GM19035 (cell line): ENCODE measurements around the gene SNX30.
A peak's percentile ranks its signal among the peaks of the same experiment; 100 is the strongest.

Source experiments
- ATAC-seq: cut with Tn5 transposase; IDR thresholded peaks from one replicate; pipeline ENCODE4 v1.9.1; 2021; ENCODE audit not compliant: unreplicated experiment

The SNX30 gene

DNA sequence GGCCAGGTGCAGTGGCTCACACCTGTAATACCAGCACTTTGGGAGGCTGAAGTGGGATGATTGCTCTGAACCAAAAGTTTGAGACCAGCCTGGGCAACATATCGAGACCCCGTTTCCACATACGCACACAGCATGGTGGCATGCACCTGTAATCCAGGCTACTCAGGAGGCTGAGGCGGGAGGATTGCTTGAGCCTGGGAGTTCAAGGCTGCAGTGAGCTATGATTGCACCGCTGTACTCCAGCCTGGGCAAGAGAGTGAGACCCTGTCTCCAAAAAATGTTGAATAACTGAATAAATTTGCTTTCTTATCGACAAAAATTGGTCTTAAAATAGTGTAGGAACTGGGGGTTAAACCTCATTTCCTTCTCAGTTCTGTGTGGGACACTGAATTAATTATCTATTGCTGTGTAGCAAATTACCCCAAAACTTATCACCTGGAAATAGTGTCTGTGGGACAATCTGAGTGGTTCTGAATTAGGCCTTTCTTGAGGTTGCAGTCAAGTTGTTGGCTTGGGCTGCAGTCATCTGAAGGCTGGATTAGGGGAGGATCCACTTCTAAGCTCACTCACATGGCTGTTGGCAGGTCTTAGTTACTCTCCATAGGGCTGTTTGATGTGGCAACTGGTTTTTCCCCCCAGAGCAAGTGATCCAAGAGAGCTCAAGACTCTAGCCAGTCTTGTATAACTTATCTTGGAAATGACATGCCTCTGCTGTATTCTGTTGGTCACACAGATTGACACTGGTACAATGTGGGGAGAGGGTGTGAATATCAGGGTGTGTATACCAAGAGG, 2.0 kb downstream of the SNX30 start:
- ATAC-seq, result no peak

- no peak for ATAC-seq
Observed at GRCh38 chr9:112753725-112754124, 3.2 kb downstream of the SNX30 start.

GRCh38 chr9:112754578-112754977, 4.0 kb downstream of the SNX30 start:
- no peak for ATAC-seq

DNA sequence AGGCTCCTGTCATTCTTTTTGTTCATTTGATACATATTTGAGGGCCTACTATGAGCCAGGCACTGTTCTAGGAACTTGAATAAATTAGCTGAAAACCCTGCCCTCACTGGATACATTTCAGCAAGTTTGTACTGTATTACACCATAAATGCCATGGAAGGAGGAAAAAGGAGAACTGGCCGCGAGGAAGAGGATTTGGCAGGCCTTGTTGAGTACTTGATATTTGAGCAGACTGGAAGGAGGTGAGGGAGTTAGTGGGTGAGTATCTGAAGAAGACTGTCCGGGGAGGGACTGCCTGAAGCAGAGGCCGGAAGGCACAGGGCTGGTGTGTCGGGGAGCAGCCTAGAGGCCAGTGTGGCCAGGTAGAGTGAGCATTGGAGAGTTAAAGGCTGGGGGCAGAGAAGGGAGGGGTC, 4.5 kb downstream of the SNX30 start:
- no peak for ATAC-seq

GRCh38 chr9:112755675-112756074, 5.1 kb downstream of the SNX30 start:
- ATAC-seq, result no peak

DNA sequence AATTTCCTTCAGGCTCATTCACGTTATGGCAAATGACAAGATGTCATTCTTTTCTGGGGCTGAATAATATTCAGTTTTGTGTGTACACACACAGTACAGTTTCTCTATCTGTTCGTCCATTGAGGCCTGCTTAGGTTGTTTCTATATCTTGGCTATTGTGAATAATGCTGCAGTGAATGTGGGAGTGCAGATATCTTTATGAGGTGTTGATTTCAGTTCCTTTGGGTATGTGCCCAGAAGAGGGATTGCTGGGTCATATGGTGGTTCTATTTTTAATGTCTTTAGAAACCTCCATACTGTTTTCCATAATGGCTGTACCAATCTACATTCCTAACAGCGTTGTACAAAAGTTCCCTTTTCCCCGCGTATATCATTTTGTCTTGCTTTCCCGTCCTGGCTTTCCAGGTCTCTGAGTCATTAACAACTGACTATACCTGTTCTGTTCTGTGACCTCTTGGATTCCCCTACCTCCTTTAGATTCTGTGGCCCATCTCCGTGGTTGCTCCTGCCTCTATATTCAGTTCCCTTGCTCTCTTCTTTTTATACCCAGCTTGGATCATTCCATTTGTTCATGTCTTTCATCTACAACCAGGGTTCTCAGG, 6.8 kb downstream of the SNX30 start:
- ATAC-seq, result no peak

GRCh38 chr9:112757940-112758339, 7.4 kb downstream of the SNX30 start:
- no peak for ATAC-seq

DNA sequence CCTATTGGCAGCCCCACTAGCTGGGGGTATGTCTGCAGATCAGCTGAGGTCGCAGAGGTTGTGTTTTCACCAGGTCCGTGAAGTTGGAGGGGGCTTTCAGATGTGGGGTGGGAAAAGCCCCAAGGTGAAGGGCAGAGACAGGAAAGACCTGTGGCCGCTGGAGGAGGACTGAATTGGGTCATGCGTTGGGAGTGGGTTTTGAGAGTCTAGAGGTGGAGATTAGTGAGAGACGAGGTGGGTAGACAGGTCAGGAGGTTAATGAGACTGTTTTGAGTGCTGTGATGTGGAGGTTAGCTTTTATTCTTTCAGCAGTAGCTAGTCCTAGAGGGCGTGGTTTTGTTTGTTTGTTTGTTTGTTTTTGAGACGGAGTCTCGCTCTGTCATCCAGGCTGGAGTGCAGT, 10.3 kb downstream of the SNX30 start:
- no peak for ATAC-seq

- no peak for ATAC-seq
Observed at GRCh38 chr9:112761912-112762655, 11.5 kb downstream of the SNX30 start.

DNA sequence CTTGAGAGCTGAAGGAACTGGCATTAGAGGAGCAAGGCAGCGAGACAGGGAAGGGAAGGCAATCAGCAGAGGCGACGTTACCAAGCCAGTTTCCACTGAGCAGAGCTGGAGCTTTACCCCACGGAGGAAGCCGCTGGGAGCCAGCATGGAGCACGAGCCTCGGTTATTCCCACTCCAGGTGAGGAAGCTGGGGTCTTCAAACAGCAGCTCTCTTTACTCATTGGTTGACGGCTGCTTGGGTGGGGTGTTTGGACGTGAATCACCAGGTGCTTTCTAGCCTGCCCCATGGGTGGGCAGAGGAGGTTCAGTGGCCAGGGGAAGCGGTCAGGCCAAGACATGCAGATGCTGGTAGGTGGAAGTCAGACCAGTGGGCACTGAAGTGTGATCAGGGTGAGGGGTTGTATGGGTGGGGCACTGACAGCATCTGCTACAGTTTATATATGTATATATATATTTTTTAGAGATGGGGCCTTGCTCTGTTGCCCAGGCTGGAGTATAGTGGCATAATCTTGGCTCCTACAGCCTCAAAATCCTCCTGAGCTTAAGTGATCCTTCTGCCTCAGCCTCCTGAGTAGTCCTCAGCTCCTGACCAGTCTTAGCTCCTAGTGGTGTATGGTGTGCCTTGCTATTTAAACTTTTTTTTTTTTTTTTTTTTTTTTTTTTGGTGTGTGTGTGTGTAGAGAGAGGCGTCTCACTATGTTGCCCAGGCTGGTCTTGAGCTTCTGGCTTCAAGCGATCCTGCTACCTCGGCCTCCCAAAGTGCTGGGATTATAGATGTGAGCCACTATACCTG, 12.4 kb downstream of the SNX30 start:
- ATAC-seq, result no peak

- ATAC-seq, result no peak
Observed at GRCh38 chr9:112764344-112764743, 13.8 kb downstream of the SNX30 start.

GRCh38 chr9:112764837-112765236, 14.3 kb downstream of the SNX30 start:
- no peak for ATAC-seq

GRCh38 chr9:112765281-112765680, 14.7 kb downstream of the SNX30 start:
- ATAC-seq, result no peak

GRCh38 chr9:112771359-112772214, 21.0 kb downstream of the SNX30 start:
- ATAC-seq, result no peak

DNA sequence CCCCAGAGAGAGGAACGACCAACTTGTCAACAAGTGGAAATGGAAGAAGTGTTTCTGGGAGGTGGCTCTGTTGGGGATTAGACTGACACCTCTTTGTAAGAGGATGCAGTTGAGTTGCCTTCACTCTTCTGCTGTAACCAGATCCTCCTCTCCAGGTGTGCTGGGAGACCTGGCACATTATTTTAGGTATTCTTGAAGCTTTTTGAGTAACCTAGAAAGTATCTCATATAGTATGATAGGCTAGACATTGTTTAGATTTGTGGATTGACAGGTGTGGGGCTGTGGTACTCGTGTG, 21.6 kb downstream of the SNX30 start:
- no peak for ATAC-seq

DNA sequence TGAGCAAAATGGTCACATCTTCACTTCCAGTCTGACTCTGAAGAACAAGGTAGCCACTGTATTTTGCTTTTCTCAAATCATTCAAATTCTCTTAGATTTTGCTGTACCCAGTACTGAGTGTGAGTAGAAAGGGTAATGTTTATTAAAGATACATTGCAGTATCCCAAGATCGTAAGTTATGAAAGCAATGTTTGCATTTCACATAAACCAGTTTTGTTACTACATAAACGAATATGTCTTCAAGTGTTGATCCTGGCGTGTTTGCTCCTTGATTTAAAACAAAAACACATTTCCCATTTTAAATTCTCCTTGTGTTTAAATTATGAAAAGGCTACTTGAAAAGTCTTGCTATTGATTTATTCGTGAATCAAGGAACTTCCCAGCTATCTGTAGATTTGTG, 22.0 kb downstream of the SNX30 start:
- no peak for ATAC-seq

DNA sequence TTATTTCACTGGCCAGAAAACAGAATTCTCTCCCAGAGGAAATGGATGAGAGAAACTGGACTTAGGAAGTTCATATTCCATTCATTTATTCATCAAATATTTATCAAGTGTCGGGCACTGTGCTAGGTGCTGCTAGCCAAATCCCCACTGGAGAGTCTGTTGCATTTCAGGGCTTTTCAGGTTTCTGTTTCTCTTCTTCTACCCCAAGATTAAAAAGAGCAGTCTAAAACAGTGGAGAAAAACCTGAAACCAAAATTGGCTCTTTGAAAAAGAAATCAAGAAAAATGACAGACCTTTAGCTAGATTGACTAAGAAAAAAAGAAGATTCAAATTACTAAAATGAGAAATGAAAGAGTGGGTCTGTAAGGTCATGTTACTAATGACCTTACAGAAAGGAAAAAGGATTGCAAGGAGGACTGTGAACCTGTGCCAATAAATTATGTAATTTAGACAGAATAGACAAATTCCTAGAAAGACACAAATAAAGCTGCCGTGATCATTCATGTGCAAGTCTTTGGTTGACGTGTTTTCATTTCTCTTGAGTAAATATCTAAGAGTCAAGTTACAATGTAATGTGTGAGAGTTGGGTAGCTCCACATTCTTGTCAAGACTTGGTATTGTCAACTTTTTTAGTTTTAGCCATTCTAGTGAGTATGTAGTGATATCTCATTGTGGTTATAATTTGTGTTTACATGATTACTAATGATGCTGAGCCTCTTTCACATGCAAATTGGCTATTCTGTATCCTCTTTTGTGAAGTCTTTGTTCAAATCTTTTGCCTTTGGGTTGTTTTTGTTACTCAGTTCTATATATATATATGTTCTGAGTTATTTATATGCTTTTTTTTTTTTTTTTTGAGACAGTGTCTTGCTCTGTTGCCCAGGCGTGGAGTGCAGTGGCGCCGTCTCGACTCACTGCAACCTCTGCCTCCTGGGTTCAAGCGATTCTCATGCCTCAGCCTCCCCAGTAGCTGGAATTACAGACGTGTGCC, 23.7 kb downstream of the SNX30 start:
- peak; percentile 40 for ATAC-seq

- ATAC-seq, result no peak
Observed at GRCh38 chr9:112777914-112778313, 27.4 kb downstream of the SNX30 start.

GRCh38 chr9:112780450-112781036, 30.0 kb downstream of the SNX30 start:
- ATAC-seq, result no peak
